ENCODE data around the gene KDM5B. TPM values are rescaled to one million over a fixed set of nuclear protein-coding genes. Genes with fewer than 3 reads are reported as not detected.

Gene KDM5B
- total RNA-seq, 2 donors from 2014 or later, result 48.2 to 110 TPM

DNA sequence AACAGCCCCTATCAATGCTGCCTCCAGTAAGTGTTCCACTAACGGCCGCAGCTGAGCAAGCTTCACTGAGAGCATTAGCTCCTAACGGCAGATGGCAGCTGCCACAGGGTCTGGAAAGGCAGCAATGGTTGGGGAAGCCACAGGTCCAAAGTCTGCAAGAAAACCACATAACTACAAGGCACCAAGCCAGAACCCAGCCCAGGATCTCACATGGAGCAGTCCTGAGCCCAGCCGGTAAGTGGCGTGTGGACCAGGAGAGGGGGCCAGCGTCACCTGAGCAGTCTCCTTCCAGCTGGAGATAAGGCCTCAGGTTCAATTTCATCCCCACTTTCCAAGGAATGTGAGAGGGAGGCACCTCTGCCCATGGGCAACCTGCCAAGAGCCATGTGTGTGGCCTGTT lies 111.2 kb downstream of the KDM5B start:
- no peaks in the 10 kb centered on the region for H3K4me1 ChIP-seq (replicated peaks)
- TF ChIP-seq, protein P1, sequence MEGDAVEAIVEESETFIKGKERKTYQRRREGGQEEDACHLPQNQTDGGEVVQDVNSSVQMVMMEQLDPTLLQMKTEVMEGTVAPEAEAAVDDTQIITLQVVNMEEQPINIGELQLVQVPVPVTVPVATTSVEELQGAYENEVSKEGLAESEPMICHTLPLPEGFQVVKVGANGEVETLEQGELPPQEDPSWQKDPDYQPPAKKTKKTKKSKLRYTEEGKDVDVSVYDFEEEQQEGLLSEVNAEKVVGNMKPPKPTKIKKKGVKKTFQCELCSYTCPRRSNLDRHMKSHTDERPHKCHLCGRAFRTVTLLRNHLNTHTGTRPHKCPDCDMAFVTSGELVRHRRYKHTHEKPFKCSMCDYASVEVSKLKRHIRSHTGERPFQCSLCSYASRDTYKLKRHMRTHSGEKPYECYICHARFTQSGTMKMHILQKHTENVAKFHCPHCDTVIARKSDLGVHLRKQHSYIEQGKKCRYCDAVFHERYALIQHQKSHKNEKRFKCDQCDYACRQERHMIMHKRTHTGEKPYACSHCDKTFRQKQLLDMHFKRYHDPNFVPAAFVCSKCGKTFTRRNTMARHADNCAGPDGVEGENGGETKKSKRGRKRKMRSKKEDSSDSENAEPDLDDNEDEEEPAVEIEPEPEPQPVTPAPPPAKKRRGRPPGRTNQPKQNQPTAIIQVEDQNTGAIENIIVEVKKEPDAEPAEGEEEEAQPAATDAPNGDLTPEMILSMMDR (IDR thresholded peaks at IDR 0.05), result no peak
- TF ChIP-seq POLR2A (IDR thresholded peaks at IDR 0.05) (no peak), POLR2AphosphoS5 (IDR thresholded peaks at IDR 0.05) (no peak)
- intact Hi-C loops (cut with DNase I), result no loop called here
- DNase-seq (ENCODE audit: low spot score), result no peak
- no peaks in the 10 kb centered on the region for H3K9me3 ChIP-seq
- no peak overlapping the region for H3K27ac ChIP-seq
- no peaks in the 10 kb centered on the region for H3K27me3 ChIP-seq (replicated peaks; ENCODE audit: insufficient read depth)
- H3K36me3 ChIP-seq, result no peaks in the 10 kb centered on the region
- 58% methylated on average over 6 of the region's 6 CpGs for WGBS
- H3K4me3 ChIP-seq, result no peak overlapping the region

DNA sequence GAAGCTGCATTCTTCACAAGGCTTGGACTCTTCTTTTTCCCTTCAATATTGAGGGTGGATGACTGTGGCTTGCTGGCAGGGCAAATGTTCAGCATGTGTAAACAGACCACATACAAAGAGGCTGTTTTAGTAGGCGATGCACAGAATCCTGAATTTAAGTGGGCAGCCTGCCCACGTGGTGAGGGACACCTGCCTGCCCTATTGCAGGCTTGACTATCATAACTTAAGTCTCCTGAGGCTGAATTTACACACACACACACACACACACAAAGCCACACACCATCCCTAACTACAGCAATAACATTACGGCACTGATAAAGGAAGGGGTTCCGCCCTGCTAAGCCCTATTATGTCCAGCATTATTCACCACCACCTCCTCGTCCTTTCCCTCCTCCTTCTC lies 113.9 kb downstream of the KDM5B start:
- TF ChIP-seq POLR2AphosphoS5 (IDR thresholded peaks at IDR 0.05) (no peak), POLR2A (IDR thresholded peaks at IDR 0.05) (no peak)
- TF ChIP-seq, protein P1 (IDR thresholded peaks at IDR 0.05), result no peak
- H3K27ac ChIP-seq, result no peak overlapping the region
- intact Hi-C loops (cut with DNase I), result no loop called here
- H3K4me1 ChIP-seq (replicated peaks), result no peaks in the 10 kb centered on the region
- no peak overlapping the region for H3K4me3 ChIP-seq
- no peaks in the 10 kb centered on the region for H3K36me3 ChIP-seq
- 60% methylated on average over 5 of the region's 5 CpGs for WGBS
- H3K27me3 ChIP-seq (replicated peaks; ENCODE audit: insufficient read depth), result no peaks in the 10 kb centered on the region
- DNase-seq (ENCODE audit: low spot score), result no peak
- no peaks in the 10 kb centered on the region for H3K9me3 ChIP-seq

DNA sequence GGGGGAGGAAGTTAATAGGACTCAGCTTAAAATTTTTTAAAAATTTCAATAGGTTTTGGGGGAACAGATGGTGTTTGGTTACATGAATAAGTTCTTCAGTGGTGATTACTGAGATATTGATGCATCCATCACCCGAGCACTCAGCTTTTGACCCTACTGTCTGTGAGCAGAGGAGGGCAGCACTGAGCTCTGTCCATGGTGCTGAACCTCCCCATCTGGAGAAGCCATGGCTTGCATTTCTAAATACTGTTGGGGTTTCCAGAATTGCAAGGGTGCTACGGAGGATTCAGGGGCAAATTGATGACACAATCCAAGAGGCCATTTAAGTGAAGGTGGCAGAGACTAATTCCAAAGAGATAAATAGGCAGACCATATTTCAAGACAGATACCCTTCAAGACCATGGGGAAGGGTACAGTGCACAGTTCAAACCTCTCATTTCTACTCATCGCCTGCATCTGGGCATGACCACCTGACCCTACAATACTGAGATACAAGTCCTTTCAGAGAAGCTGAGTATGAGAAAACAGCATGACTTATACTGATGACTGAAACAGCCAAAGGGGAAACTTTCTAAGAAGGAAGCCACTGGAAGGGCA lies 115.2 kb downstream of the KDM5B start:
- H3K27me3 ChIP-seq (replicated peaks; ENCODE audit: insufficient read depth), result no peaks in the 10 kb centered on the region
- TF ChIP-seq, protein P1 (IDR thresholded peaks at IDR 0.05), result peak in 3 of 4 experiments; percentile 13 to 49 (median 19)
- TF ChIP-seq POLR2AphosphoS5 (IDR thresholded peaks at IDR 0.05), result no peak

DNA sequence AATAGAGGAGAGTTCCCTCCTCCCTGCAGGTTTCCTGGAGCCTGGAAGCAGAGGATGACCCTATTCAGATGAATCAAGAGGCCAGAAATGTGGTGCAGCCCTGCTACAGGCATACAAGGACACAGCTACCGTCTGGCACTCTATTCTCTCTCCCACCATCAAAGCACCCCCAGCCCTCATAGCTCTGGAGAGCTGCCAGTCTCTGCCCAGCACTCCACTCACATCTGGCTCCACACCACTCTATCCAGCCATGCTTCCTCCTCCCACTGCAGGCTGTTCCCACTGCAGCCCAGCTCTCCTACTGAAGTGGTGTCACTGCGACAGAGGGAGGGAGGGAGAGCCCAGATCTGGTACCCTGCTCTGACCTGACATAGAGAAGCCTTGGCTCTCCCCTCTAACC lies 116.4 kb downstream of the KDM5B start:
- intact Hi-C loops (cut with DNase I), result no loop called here
- no peaks in the 10 kb centered on the region for H3K36me3 ChIP-seq

More for the DNA sequence above, 115.2 kb downstream of the KDM5B start:
- H3K27ac ChIP-seq, result no peak overlapping the region
- H3K36me3 ChIP-seq, result no peaks in the 10 kb centered on the region
- 35% methylated on average over 3 of the region's 3 CpGs for WGBS
- H3K4me3 ChIP-seq, result no peak overlapping the region
- H3K4me1 ChIP-seq (replicated peaks), result no peaks in the 10 kb centered on the region
- no peaks in the 10 kb centered on the region for H3K9me3 ChIP-seq
- DNase-seq (ENCODE audit: low spot score), result peak; percentile 31
- intact Hi-C loops (cut with DNase I), result no loop called here

More for the DNA sequence above, 116.4 kb downstream of the KDM5B start:
- Histone ChIP-seq H3K27ac (no peak overlapping the region), H3K27me3 (replicated peaks; ENCODE audit: insufficient read depth) (no peaks in the 10 kb centered on the region), H3K9me3 (no peaks in the 10 kb centered on the region), H3K4me1 (replicated peaks) (no peaks in the 10 kb centered on the region), H3K4me3 (no peak overlapping the region)
- WGBS, result 72% methylated on average over 2 of the region's 2 CpGs
- DNase-seq (ENCODE audit: low spot score), result no peak
- TF ChIP-seq POLR2AphosphoS5 (IDR thresholded peaks at IDR 0.05), result no peak
- TF ChIP-seq, protein P1 (IDR thresholded peaks at IDR 0.05), result no peak
- TF ChIP-seq POLR2A (IDR thresholded peaks at IDR 0.05), result no peak

All from prostate gland (tissue), 2 donors.